ENCODE data around the gene POU2F2. TPM values are rescaled to one million over a fixed set of nuclear protein-coding genes. Genes with fewer than 3 reads are reported as not detected.

POU2F2 gene
- total and polyA plus RNA-seq, 2 experiments from 2014 or later = 2.3 to 4.6 TPM

- H3F3A ChIP-seq (replicated peaks; ENCODE audit: low read depth) = peaks cover 2% of the 10 kb centered on the region; the same call in 1 of the 2 replicates
- Mint-ChIP-seq H3K27ac (no peak overlapping the region), H3K4me1 (no peaks in the 10 kb centered on the region), H3K36me3 (ENCODE audit: low read depth) (peaks cover 72% of the 10 kb centered on the region), H3K9me3 (no peaks in the 10 kb centered on the region; the same call in 2 of the 3 replicates), H3K4me3 (no peak overlapping the region), H3K27me3 (ENCODE audit: insufficient read depth, low read depth, poor library complexity) (peaks cover 9% of the 10 kb centered on the region)
- H3K27me3 ChIP-seq (ENCODE audit: insufficient read depth) = no peaks in the 10 kb centered on the region
- H3K9me2 ChIP-seq (ENCODE audit: insufficient read depth) = no peaks in the 10 kb centered on the region
- no peak overlapping the region for H3K27ac ChIP-seq (ENCODE audit: low read depth)
- H3K4me3 ChIP-seq = no peak overlapping the region
- no peak for ATAC-seq
- H3K4me1 ChIP-seq (ENCODE audit: insufficient read depth) = no peaks in the 10 kb centered on the region
- no peak for TF ChIP-seq ZNF114 (CRISPR knock-in tag; IDR thresholded peaks at IDR 0.05)
- TF ChIP-seq REST (IDR thresholded peaks at IDR 0.05; ENCODE audit: unreplicated experiment) = no peak
- TF ChIP-seq EZH2phosphoT487 (IDR thresholded peaks at IDR 0.05; ENCODE audit: unreplicated experiment) = no peak
- no peak for TF ChIP-seq ETS1 (IDR thresholded peaks at IDR 0.05)
- no peak for TF ChIP-seq POLR2AphosphoS5 (IDR thresholded peaks at IDR 0.05; ENCODE audit: low read depth)
- TF ChIP-seq EZH2 (IDR thresholded peaks at IDR 0.05; ENCODE audit: low read depth, unreplicated experiment) = no peak
- no peak for TF ChIP-seq ZNF331 (CRISPR knock-in tag; IDR thresholded peaks at IDR 0.05; ENCODE audit: low read depth)
- TF ChIP-seq CTCF (conservative IDR thresholded peaks at IDR 0.05; ENCODE audit: low read depth in 2 of 2) = no peak
- no peak overlapping the region for H2AFZ ChIP-seq
- no peaks in the 10 kb centered on the region for H3K79me2 ChIP-seq (replicated peaks; ENCODE audit: insufficient read depth)
- no peak for DNase-seq (ENCODE audit: low spot score)
- no peak overlapping the region for H3K4me2 ChIP-seq
- peaks cover 12% of the 10 kb centered on the region for H3K36me3 ChIP-seq (ENCODE audit: insufficient read depth)
- peaks cover 4% of the 10 kb centered on the region; the same call in 1 of the 2 replicates for H4K20me1 ChIP-seq (replicated peaks; ENCODE audit: insufficient read depth)
Measured at GRCh38 chr19:42054205-42054604, 78.0 kb downstream of the POU2F2 start.

Measured in GM23338 (cell line).